SK-N-SH (cell line): Measurements from ENCODE around the gene HDAC7. TPM values are rescaled to one million over a fixed set of nuclear protein-coding genes. Genes with fewer than 3 reads are reported as not detected.

ENCODE experiments used
- CTCF ChIA-PET: fragments of 300-600, 350-600 bp; formaldehyde crosslinking; extraction: SDS; loops from one replicate; lab custom pipeline; 2021; lab: Yijun Ruan, JAX
- POLR2A ChIA-PET: fragments of 350-600 bp; sonication (Branson Sonifier 250); formaldehyde crosslinking; extraction: SDS; loops from one replicate; lab custom pipeline; 2020; ENCODE audit warnings: antibody characterized with exemption, inconsistent platforms; lab: Yijun Ruan, JAX
- DNase-seq: peaks from one replicate; pipeline ENCODE4 v3.0.0; 2012
- H2AFZ ChIP-seq: fragments of 200-600 bp; sonication (generic); 2 replicates; pipeline ENCODE4 v1.8.1; 2016; ENCODE audit warnings: antibody characterized with exemption, mild to moderate bottlenecking, low read depth
- H3F3A ChIP-seq: fragments of 200-600 bp; sonication (generic); replicated peaks from 2 replicates; pipeline ENCODE3; 2016; ENCODE audit warnings: antibody characterized with exemption, mild to moderate bottlenecking; ENCODE audit not compliant: insufficient read depth
- H3K27ac ChIP-seq, 2 experiments: fragments of 200-500 bp in 1 of 2; fragments of 200-600 bp in 1 of 2; sonication (Bioruptor generic) in 1 of 2; sonication (generic), shearing (Covaris generic) in 1 of 2; 2 replicates each; pipeline versions ENCODE4 v1.5.1 to v1.6.1; 2014 to 2016; ENCODE audit warnings: low read depth in 2 of 2, inconsistent platforms in 1 of 2, low read length in 1 of 2, mild to moderate bottlenecking in 1 of 2, mixed read lengths in 1 of 2
- H3K27me3 ChIP-seq: fragments of 200-600 bp; sonication (generic), shearing (Covaris generic); 2 replicates; pipeline ENCODE4 v1.6.1; 2016; ENCODE audit warnings: mixed run types; ENCODE audit not compliant: insufficient read depth
- H3K36me3 ChIP-seq, 2 experiments: fragments of 200-500 bp in 1 of 2; fragments of 200-600 bp in 1 of 2; sonication (Bioruptor generic) in 1 of 2; sonication (generic) in 1 of 2; replicated peaks in 1 of 2; 2 replicates each; pipeline versions ENCODE3 to v1.5.1; 2014 to 2016; ENCODE audit warnings: low read length in 1 of 2, mild to moderate bottlenecking in 1 of 2; ENCODE audit not compliant: insufficient read depth in 2 of 2, control insufficient read depth in 1 of 2
- H3K4me1 ChIP-seq, 2 experiments: fragments of 200-500 bp in 1 of 2; fragments of 200-600 bp in 1 of 2; sonication (Bioruptor generic) in 1 of 2; sonication (generic), shearing (Covaris generic) in 1 of 2; 2 replicates each; pipeline versions ENCODE4 v1.5.1 to v1.6.1; 2014 to 2016; ENCODE audit warnings: low read depth in 1 of 2, low read length in 1 of 2, mixed run types in 1 of 2; ENCODE audit not compliant: insufficient read depth in 2 of 2, control insufficient read depth in 1 of 2
- H3K4me2 ChIP-seq: fragments of 200-600 bp; sonication (generic), shearing (Covaris generic); 2 replicates; pipeline ENCODE4 v1.6.1; 2017; ENCODE audit warnings: mixed run types
- H3K4me3 ChIP-seq, 2 experiments: fragments of 200-500 bp in 1 of 2; fragments of 200-600 bp in 1 of 2; sonication (Bioruptor generic) in 1 of 2; sonication (generic), shearing (Covaris generic) in 1 of 2; 2 replicates each; pipeline versions ENCODE4 v1.5.1 to v1.8.1; 2014 to 2016; ENCODE audit warnings: low read depth in 2 of 2, inconsistent platforms in 1 of 2, low read length in 1 of 2, mild to moderate bottlenecking in 1 of 2, mixed read lengths in 1 of 2, moderate library complexity in 1 of 2
- H3K79me2 ChIP-seq: fragments of 200-600 bp; sonication (generic); 2 replicates; pipeline ENCODE4 v1.8.1; 2017; ENCODE audit warnings: mild to moderate bottlenecking; ENCODE audit not compliant: insufficient read depth
- H3K9ac ChIP-seq: fragments of 200-600 bp; sonication (generic); 2 replicates; pipeline ENCODE4 v1.6.1; 2017; ENCODE audit warnings: mixed run types
- H3K9me2 ChIP-seq: fragments of 200-600 bp; sonication (generic); 2 replicates; pipeline ENCODE4 v1.6.1; 2017; ENCODE audit warnings: mixed run types
- H3K9me3 ChIP-seq: fragments of 200-600 bp; sonication (generic); 2 replicates; pipeline ENCODE4 v1.6.1; 2017; ENCODE audit warnings: mixed run types, mild to moderate bottlenecking, moderate library complexity
- H4K20me1 ChIP-seq: fragments of 200-600 bp; sonication (generic); 2 replicates; pipeline ENCODE4 v1.6.1; 2017; ENCODE audit warnings: mild to moderate bottlenecking, mixed run types; ENCODE audit not compliant: insufficient read depth
- CHD2 ChIP-seq: fragments of 150-350 bp; IDR thresholded peaks from 2 replicates; pipeline ENCODE4 v1.6.1; 2018; ENCODE audit warnings: low read length; ENCODE audit not compliant: partially characterized antibody
- CTCF ChIP-seq: fragments of 200-600 bp; sonication (generic); IDR thresholded peaks from 2 replicates; pipeline ENCODE4 v1.6.1; 2017; ENCODE audit warnings: antibody characterized with exemption, mild to moderate bottlenecking, moderate library complexity
- EP300 ChIP-seq, 2 experiments: IDR thresholded peaks; 2 replicates each; pipeline versions ENCODE4 v1.4.0 to v1.6.1; 2012; ENCODE audit warnings: borderline replicate concordance in 1 of 2, low read depth in 1 of 2, low read length in 1 of 2
- MAX ChIP-seq: IDR thresholded peaks from 2 replicates; pipeline ENCODE4 v1.4.0; 2012; ENCODE audit warnings: low read depth
- PBX3 ChIP-seq: IDR thresholded peaks from 2 replicates; pipeline ENCODE4; 2012
- RAD21 ChIP-seq: IDR thresholded peaks from 2 replicates; pipeline ENCODE4 v1.6.1; 2012; ENCODE audit warnings: mild to moderate bottlenecking, low read length
- REST ChIP-seq: IDR thresholded peaks from 2 replicates; pipeline ENCODE4 v1.6.1; 2012; ENCODE audit warnings: mild to moderate bottlenecking, low read depth, low read length, moderate library complexity
- RFX5 ChIP-seq: IDR thresholded peaks from 2 replicates; pipeline ENCODE4 v1.6.1; 2012; ENCODE audit warnings: mild to moderate bottlenecking, improper control_type of control experiment, low read length
- SIN3A ChIP-seq: IDR thresholded peaks from 2 replicates; pipeline ENCODE4 v1.6.1; 2012; ENCODE audit warnings: low read depth, mild to moderate bottlenecking, low read length, moderate library complexity, borderline replicate concordance
- TAF1 ChIP-seq: IDR thresholded peaks from 2 replicates; pipeline ENCODE4 v1.6.1; 2012; ENCODE audit warnings: low read depth, mild to moderate bottlenecking, low read length, moderate library complexity, borderline replicate concordance
- YY1 ChIP-seq: IDR thresholded peaks from 2 replicates; pipeline ENCODE4 v1.4.0; 2012; ENCODE audit warnings: low read depth, mild to moderate bottlenecking
- WGBS: methylation state at CpG from one replicate; pipeline ENCODE4 v1.1.6; 2017; ENCODE audit warnings: low lambda C conversion rate; 5-methylcytosine and 5-hydroxymethylcytosine counted together
- polyA plus RNA-seq, 3 experiments: library from polyadenylated mRNA; depleted of rRNA; stranded (reverse); fragments of >200 nt; gene quantifications; 2 replicates each; pipeline ENCODE4 v1.2.3, GENCODE V29; 2012

HDAC7 gene
- polyA plus RNA-seq, 1 of the 3 experiments (the other 2 are of a cell fraction), result 51.0 TPM

- WGBS, result 6% methylated on average over 7 of the region's 77 CpGs
- Histone ChIP-seq H3K79me2 (peaks cover 66% of the 10 kb centered on the region), H3K36me3 (peaks cover 3 to 6% of the 10 kb centered on the region in 2 experiments), H2AFZ (no peak overlapping the region), H3K9me2 (no peaks in the 10 kb centered on the region), H3K4me3 (peak overlapping the region; percentile 63 to 83), H3K27me3 (no peaks in the 10 kb centered on the region), H3K4me1 (peaks cover 30 to 43% of the 10 kb centered on the region in 2 experiments), H3K9me3 (no peaks in the 10 kb centered on the region), H3K9ac (peak overlapping the region; percentile 98), H3F3A (peaks cover 9% of the 10 kb centered on the region), H4K20me1 (peaks cover 44% of the 10 kb centered on the region), H3K27ac (peak overlapping the region; percentile 90 to 92), H3K4me2 (peak overlapping the region; percentile 97)
- no peak for TF ChIP-seq CHD2
- peak; percentile 42 for TF ChIP-seq CTCF
- no peak for TF ChIP-seq RFX5
- peak; percentile 37 for TF ChIP-seq RAD21
- peak; percentile 11; the same call in 1 of the 2 replicates for TF ChIP-seq SIN3A
- 0 out of 2 replicates have a peak, but pooled peaks have one; percentile 27 for TF ChIP-seq TAF1
- CTCF ChIA-PET, result interaction anchor here (0.7 to 7.3 kb wide), 18 partner anchors 9 to 104 kb away, joined by 3 to 59 read pairs (median 4); no protein-coding TSS in a partner anchor
- DNase-seq, result peak; percentile 88
- POLR2A ChIA-PET, result interaction anchor here (1.0 to 1.3 kb wide), 2 partner anchors 9 to 11 kb away, joined by 3 to 5 read pairs; no protein-coding TSS in a partner anchor
Measured at GRCh38 chr12:47819138-47819895, 386 bp downstream of the HDAC7 start.

- Histone ChIP-seq H3K27ac (peak overlapping the region; percentile 90 to 92; a peak in 3 of 4 replicates), H3K79me2 (peaks cover 73% of the 10 kb centered on the region), H3K9ac (peak overlapping the region; percentile 98), H3K4me3 (peak overlapping the region; percentile 63 to 83), H3F3A (peaks cover 9% of the 10 kb centered on the region), H3K9me2 (no peaks in the 10 kb centered on the region), H3K9me3 (no peaks in the 10 kb centered on the region), H3K27me3 (no peaks in the 10 kb centered on the region), H3K4me1 (peaks cover 38 to 48% of the 10 kb centered on the region in 2 experiments), H2AFZ (no peak overlapping the region), H3K36me3 (peaks cover 3 to 6% of the 10 kb centered on the region in 2 experiments), H4K20me1 (peaks cover 51% of the 10 kb centered on the region), H3K4me2 (peak overlapping the region; percentile 97)
- peak; percentile 70 for DNase-seq
- CTCF ChIA-PET, result interaction anchor here (1.0 to 7.3 kb wide), 17 partner anchors 9 to 131 kb away, joined by 3 to 59 read pairs (median 5); no protein-coding TSS in a partner anchor
- TF ChIP-seq YY1 (no peak), REST (no peak), TAF1 (no peak), EP300 (IDR thresholded peaks at IDR 0.05; ENCODE audit: borderline replicate concordance in 1 of 2, low read depth in 1 of 2, low read length in 1 of 2) (no peak), MAX (no peak), PBX3 (no peak)
- POLR2A ChIA-PET, result interaction anchor here (1.1 kb wide), 1 partner anchor 11 kb away, joined by 3 read pairs; no protein-coding TSS in a partner anchor
- WGBS, result 63% methylated on average over 4 of the region's 23 CpGs
Measured at GRCh38 chr12:47818467-47819137, 1.1 kb downstream of the HDAC7 start.
